Activated CD8-positive, alpha-beta T cell treated with anti-CD3 and anti-CD28 coated beads for 36 hours (primary cell): ENCODE measurements around the gene WHRN. TPM values are rescaled to one million over a fixed set of nuclear protein-coding genes. Genes with fewer than 3 reads are reported as not detected.

Source experiments
- ATAC-seq: fragments of 200-7000 bp; cut with Tn5 transposase; one replicate; pipeline ENCODE4 v1.10.0; 2021; ENCODE audit warnings: mild to moderate bottlenecking, moderate library complexity
- CTCF ChIA-PET: fragments of 350-600 bp; sonication (Branson Sonifier 250); formaldehyde crosslinking; loops from one replicate; lab custom pipeline; 2021; ENCODE audit warnings: antibody characterized with exemption; lab: Charles Lee
- POLR2A ChIA-PET: fragments of 350-600 bp; sonication (Branson Sonifier 250); formaldehyde crosslinking; loops from one replicate; lab custom pipeline; 2021; ENCODE audit warnings: antibody characterized with exemption; lab: Charles Lee
- DNase-seq: peaks from one replicate; pipeline ENCODE4 v3.0.0-alpha.2; 2020
- H3K27ac Mint-ChIP-seq: one replicate; pipeline ENCODE4 v1.8.0; 2021; ENCODE audit warnings: mild to moderate bottlenecking, mixed read lengths
- H3K27me3 Mint-ChIP-seq: one replicate; pipeline ENCODE4 v1.8.0; 2021; ENCODE audit warnings: mixed read lengths
- H3K36me3 Mint-ChIP-seq: one replicate; pipeline ENCODE4 v1.8.0; 2021; ENCODE audit warnings: low read depth, mixed read lengths
- H3K4me1 Mint-ChIP-seq: one replicate; pipeline ENCODE4 v1.8.0; 2021; ENCODE audit warnings: low read depth, mixed read lengths
- H3K4me3 Mint-ChIP-seq: one replicate; pipeline ENCODE4 v1.8.0; 2021; ENCODE audit warnings: mild to moderate bottlenecking, moderate library complexity, mixed read lengths
- H3K9me3 Mint-ChIP-seq: one replicate; pipeline ENCODE4 v1.8.0; 2021; ENCODE audit warnings: mixed read lengths
- intact Hi-C: fragments of 100-400 bp; cut with micrococcal nuclease; formaldehyde crosslinking; loops from one replicate; pipeline ENCODE4 v1.10.0; 2022
- total RNA-seq, 2 experiments: library from RNA; stranded (reverse); gene quantifications; one replicate each; pipeline ENCODE4 v1.2.3, GENCODE V29; 2021
- TF ChIP-seq, protein P1 (sequence below): fragments of 200-600 bp; IDR thresholded peaks from one replicate; pipeline ENCODE4 v1.8.0; 2022; ENCODE audit warnings: antibody characterized with exemption, mild to moderate bottlenecking

WHRN gene
- total RNA-seq, 2 experiments from 2014 or later = 12.6 to 14.9 TPM

DNA sequence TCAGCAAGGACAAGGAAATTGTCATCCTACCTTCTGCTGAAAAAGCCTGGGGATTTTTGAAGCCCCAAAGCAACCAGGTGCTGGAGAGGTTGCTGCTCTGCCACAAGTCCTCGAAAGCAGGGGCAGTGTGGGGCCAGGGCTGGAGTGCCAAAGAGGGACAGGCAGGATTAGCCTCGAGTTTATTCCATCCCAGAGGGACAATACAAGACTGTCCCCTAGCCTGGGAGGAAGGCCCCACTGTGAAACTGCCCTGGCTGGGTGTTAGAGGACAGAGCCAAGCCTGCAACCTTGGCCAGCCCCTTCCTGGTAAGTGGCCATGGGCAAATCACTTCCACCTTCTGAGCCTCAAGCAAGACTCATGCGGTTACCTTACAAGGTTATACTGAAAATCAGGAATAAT, 55.1 kb downstream of the WHRN start:
- intact Hi-C loops = loop anchor here (5.0 kb wide), 1 partner anchor 43 kb away; no protein-coding TSS in a partner anchor
- DNase-seq = no peak
- no peaks in the 10 kb centered on the region for H3K27me3 Mint-ChIP-seq
- peaks cover 4% of the 10 kb centered on the region for H3K36me3 Mint-ChIP-seq
- ChIA-PET CTCF (interaction anchor here (0.7 to 3.5 kb wide), 4 partner anchors 15 to 55 kb away, joined by 3 to 12 read pairs (median 4); no protein-coding TSS in a partner anchor), POLR2A (interaction anchor here (0.6 to 1.3 kb wide), 3 partner anchors 121 to 172 kb away, joined by 3 to 4 read pairs (median 3); partner anchors contain the start of gene ATP6V1G1)
- no peak overlapping the region for H3K27ac Mint-ChIP-seq
- H3K9me3 Mint-ChIP-seq = no peaks in the 10 kb centered on the region
- TF ChIP-seq, protein P1, sequence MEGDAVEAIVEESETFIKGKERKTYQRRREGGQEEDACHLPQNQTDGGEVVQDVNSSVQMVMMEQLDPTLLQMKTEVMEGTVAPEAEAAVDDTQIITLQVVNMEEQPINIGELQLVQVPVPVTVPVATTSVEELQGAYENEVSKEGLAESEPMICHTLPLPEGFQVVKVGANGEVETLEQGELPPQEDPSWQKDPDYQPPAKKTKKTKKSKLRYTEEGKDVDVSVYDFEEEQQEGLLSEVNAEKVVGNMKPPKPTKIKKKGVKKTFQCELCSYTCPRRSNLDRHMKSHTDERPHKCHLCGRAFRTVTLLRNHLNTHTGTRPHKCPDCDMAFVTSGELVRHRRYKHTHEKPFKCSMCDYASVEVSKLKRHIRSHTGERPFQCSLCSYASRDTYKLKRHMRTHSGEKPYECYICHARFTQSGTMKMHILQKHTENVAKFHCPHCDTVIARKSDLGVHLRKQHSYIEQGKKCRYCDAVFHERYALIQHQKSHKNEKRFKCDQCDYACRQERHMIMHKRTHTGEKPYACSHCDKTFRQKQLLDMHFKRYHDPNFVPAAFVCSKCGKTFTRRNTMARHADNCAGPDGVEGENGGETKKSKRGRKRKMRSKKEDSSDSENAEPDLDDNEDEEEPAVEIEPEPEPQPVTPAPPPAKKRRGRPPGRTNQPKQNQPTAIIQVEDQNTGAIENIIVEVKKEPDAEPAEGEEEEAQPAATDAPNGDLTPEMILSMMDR = no peak
- peaks cover 20% of the 10 kb centered on the region for H3K4me1 Mint-ChIP-seq
- no peak overlapping the region for H3K4me3 Mint-ChIP-seq
- no peak for ATAC-seq

DNA sequence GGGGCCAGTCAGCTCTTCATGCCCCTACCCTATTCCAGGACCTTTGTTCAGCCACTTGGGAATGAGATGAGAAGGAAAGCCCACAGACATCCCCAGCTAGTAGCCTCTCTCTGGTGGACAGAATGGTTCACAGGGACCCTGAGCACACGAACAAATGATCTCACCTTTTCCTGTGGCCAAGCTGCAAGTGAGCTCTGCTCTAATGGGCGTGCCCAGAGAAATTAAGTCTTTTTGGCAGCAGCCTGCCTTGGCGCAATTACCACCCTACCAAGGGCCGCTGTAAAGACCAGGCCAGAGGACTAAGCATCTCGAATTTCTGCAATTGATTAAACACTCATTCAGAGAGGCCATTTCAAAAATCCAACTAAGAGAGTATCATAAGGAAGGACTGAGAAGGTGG, 56.0 kb downstream of the WHRN start:
- Mint-ChIP-seq H3K27me3 (no peaks in the 10 kb centered on the region), H3K4me3 (no peak overlapping the region), H3K36me3 (peaks cover 4% of the 10 kb centered on the region), H3K27ac (no peak overlapping the region), H3K9me3 (no peaks in the 10 kb centered on the region), H3K4me1 (peaks cover 20% of the 10 kb centered on the region)
- POLR2A ChIA-PET = no interaction called here
- intact Hi-C loops = no loop called here
- TF ChIP-seq, protein P1 = no peak
- CTCF ChIA-PET = interaction anchor here (1.0 to 3.5 kb wide), 2 partner anchors 43 to 205 kb away, joined by 3 to 12 read pairs; no protein-coding TSS in a partner anchor
- ATAC-seq (no peak), DNase-seq (no peak)

DNA sequence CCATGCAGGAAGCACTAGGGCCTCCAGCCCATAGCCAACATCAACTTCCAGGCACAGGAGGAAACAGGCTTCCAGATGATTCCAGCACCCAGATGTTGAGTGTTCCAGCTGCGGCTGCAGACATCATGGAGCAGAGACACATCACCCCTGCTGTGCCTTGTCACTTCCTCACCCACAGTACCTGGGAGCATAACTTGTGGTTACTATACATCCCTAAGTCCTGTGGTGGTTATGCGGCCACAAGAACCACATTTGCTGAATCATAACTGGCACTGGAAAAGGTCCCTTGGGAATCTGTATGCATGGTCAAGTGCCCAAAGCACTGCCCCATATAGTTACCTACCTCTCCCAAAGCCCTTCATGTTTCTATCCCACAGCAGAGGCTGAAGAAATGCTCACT, 56.6 kb downstream of the WHRN start:
- ATAC-seq (no peak), DNase-seq (no peak)
- H3K4me3 Mint-ChIP-seq = no peak overlapping the region
- no peaks in the 10 kb centered on the region for H3K27me3 Mint-ChIP-seq
- H3K36me3 Mint-ChIP-seq = peaks cover 4% of the 10 kb centered on the region
- no peaks in the 10 kb centered on the region for H3K9me3 Mint-ChIP-seq
- intact Hi-C loops = no loop called here
- ChIA-PET CTCF (interaction anchor here (1.0 kb wide), 1 partner anchor 205 kb away, joined by 3 read pairs; no protein-coding TSS in a partner anchor), POLR2A (no interaction called here)
- H3K27ac Mint-ChIP-seq = no peak overlapping the region
- TF ChIP-seq, protein P1 = no peak
- peaks cover 20% of the 10 kb centered on the region for H3K4me1 Mint-ChIP-seq

DNA sequence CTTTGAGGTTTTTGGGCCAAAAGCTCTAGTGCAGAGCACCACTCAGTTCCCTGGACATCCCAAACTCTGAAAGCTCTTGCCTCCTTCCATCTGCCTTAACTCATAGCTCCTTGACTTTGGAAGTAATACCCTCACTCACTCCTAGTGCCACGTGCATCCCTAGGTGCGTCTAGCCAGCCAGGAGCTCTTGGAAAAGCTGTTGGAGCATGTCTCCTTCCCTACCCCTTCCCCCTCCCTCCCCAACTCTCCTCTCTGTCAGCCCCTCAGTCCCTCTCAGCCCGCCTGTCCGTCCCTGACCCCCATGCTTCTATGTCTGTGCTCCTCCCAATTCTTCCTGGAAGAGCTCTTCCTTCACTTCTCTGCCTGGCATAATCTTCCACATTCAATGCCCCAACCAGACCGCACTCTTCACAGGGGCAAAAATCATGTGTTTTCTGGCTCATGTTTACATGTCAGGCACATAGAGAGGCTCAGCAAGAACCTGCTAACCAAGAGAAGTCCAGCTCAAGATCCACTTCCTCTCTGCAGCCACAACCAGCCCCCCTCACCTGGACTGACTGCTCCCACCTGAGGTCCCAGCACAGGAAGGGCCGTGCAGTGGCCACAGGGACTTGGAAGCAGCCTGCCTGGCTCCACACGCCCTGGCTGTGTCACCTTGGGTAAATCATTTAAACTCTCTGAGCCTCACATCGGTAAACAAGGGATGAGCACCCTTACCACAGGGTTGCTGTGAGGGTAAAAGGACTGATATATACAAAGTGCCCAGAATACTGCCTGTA, 58.4 kb downstream of the WHRN start:
- no peak for DNase-seq
- H3K4me3 Mint-ChIP-seq = no peak overlapping the region
- CTCF ChIA-PET = interaction anchor here (1.3 kb wide), 1 partner anchor 207 kb away, joined by 4 read pairs; no protein-coding TSS in a partner anchor
- no peaks in the 10 kb centered on the region for H3K36me3 Mint-ChIP-seq
- no peak for ATAC-seq
- POLR2A ChIA-PET = no interaction called here
- H3K4me1 Mint-ChIP-seq = peaks cover 8% of the 10 kb centered on the region
- H3K9me3 Mint-ChIP-seq = no peaks in the 10 kb centered on the region
- H3K27me3 Mint-ChIP-seq = no peaks in the 10 kb centered on the region
- TF ChIP-seq, protein P1 = no peak
- intact Hi-C loops = no loop called here
- no peak overlapping the region for H3K27ac Mint-ChIP-seq

DNA sequence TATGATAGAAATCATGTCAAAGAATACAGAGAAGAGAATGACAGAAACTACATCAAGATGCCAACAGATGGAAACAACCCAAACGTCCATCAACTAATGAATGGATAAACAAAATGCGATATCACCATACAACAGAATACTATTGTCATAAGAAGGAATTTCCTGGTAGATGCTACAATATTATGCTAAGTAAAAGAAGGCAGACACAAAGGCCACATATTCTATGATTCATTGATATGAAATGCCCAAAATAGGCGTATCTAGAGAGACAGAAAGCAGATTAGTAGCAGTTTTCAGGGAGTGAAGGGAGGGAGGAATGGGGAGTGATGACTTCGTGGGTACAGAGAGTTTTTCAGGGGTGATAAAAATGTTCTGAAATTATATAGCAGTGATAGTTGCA, 59.2 kb downstream of the WHRN start:
- intact Hi-C loops = no loop called here
- Mint-ChIP-seq H3K9me3 (no peaks in the 10 kb centered on the region), H3K27ac (no peak overlapping the region), H3K4me1 (peaks cover under 1% of the 10 kb centered on the region), H3K27me3 (no peaks in the 10 kb centered on the region), H3K36me3 (no peaks in the 10 kb centered on the region), H3K4me3 (no peak overlapping the region)
- ChIA-PET POLR2A (no interaction called here), CTCF (interaction anchor here (1.3 kb wide), 1 partner anchor 208 kb away, joined by 4 read pairs; no protein-coding TSS in a partner anchor)
- ATAC-seq (no peak), DNase-seq (no peak)
- TF ChIP-seq, protein P1 = no peak
